Nephron (organoid): ENCODE results near the gene DOCK9.
A peak's percentile ranks its signal among the peaks of the same experiment; 100 is the strongest.

ENCODE experiments used
- H3K27ac Mint-ChIP-seq, 3 experiments: 2 replicates each; pipeline ENCODE4 v1.8.0; 2020; ENCODE audit warnings: mixed read lengths in 3 of 3, mild to moderate bottlenecking in 2 of 3, moderate library complexity in 1 of 3
- H3K27me3 Mint-ChIP-seq: 2 replicates; pipeline ENCODE4 v1.8.0; 2021; ENCODE audit warnings: low read depth, mild to moderate bottlenecking, moderate library complexity, mixed read lengths
- H3K36me3 Mint-ChIP-seq: 2 replicates; pipeline ENCODE4 v1.8.0; 2020; ENCODE audit warnings: low read depth, mixed read lengths
- H3K4me1 Mint-ChIP-seq: 2 replicates; pipeline ENCODE4 v1.8.0; 2020; ENCODE audit warnings: mixed read lengths
- H3K4me3 Mint-ChIP-seq, 3 experiments: 2 replicates each; pipeline ENCODE4 v1.8.0; 2020; ENCODE audit warnings: mild to moderate bottlenecking in 3 of 3, mixed read lengths in 3 of 3, moderate library complexity in 2 of 3
- H3K9me3 Mint-ChIP-seq: 2 replicates; pipeline ENCODE4 v1.8.0; 2020; ENCODE audit warnings: mixed read lengths
- TF ChIP-seq, protein P1 (sequence below), 3 experiments: fragments of 200-600 bp; sonication (generic); IDR thresholded peaks; one replicate each; pipeline ENCODE4 v1.5.0; 2021; ENCODE audit warnings: antibody characterized with exemption in 3 of 3; ENCODE audit not compliant: unreplicated experiment in 3 of 3

The DOCK9 gene

DNA sequence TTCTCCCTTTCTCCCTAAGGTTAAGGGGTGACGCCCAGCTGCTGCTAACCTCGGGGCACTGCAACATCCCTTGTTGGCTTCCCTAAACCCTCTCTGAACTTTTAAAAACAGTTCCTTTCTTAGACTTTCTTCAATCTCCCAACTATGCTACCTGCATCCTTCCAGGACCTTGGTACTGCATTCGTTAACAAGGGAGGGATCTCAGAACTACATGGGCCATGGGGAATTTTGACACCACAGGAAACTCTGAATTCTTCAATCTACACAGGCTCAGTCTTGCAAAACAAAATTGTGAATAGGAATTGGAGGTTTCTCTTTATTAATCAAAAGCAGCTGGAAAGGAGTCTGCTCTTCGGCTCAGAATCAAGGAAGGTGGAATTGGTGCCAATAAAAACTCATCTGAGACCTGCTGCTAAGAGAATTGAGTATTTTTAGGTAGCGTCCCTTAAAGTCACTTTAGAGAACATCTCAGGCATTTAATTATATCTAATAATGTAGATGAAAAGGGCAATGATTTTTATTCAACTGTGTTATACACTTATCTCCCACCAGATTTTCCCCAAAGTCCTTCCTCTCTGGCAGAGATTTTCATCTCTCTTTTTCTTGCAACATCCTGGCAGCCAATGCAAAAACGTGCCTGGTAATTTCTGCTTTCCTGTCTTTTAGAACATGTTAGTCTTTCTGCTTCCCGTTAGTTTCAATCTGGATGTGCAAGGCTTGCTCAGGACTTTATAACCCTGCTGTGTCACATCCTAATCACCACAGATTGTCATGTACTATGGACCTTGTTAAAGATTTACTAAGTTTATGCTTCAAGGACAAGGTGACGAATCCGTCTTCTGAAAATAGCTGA is 156.3 kb downstream of the DOCK9 start:
- Mint-ChIP-seq H3K36me3 (peaks cover 2% of the 10 kb centered on the region), H3K9me3 (no peaks in the 10 kb centered on the region), H3K4me1 (peaks cover 46% of the 10 kb centered on the region), H3K27me3 (peaks cover 5% of the 10 kb centered on the region), H3K4me3 (peak overlapping the region in 1 of 3 experiments; percentile 7), H3K27ac (peak overlapping the region; percentile 70 to 96 (median 93))
- TF ChIP-seq, protein P1, sequence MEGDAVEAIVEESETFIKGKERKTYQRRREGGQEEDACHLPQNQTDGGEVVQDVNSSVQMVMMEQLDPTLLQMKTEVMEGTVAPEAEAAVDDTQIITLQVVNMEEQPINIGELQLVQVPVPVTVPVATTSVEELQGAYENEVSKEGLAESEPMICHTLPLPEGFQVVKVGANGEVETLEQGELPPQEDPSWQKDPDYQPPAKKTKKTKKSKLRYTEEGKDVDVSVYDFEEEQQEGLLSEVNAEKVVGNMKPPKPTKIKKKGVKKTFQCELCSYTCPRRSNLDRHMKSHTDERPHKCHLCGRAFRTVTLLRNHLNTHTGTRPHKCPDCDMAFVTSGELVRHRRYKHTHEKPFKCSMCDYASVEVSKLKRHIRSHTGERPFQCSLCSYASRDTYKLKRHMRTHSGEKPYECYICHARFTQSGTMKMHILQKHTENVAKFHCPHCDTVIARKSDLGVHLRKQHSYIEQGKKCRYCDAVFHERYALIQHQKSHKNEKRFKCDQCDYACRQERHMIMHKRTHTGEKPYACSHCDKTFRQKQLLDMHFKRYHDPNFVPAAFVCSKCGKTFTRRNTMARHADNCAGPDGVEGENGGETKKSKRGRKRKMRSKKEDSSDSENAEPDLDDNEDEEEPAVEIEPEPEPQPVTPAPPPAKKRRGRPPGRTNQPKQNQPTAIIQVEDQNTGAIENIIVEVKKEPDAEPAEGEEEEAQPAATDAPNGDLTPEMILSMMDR (IDR thresholded peaks at IDR 0.05; ENCODE audit: unreplicated experiment in 3 of 3), result no peak

DNA sequence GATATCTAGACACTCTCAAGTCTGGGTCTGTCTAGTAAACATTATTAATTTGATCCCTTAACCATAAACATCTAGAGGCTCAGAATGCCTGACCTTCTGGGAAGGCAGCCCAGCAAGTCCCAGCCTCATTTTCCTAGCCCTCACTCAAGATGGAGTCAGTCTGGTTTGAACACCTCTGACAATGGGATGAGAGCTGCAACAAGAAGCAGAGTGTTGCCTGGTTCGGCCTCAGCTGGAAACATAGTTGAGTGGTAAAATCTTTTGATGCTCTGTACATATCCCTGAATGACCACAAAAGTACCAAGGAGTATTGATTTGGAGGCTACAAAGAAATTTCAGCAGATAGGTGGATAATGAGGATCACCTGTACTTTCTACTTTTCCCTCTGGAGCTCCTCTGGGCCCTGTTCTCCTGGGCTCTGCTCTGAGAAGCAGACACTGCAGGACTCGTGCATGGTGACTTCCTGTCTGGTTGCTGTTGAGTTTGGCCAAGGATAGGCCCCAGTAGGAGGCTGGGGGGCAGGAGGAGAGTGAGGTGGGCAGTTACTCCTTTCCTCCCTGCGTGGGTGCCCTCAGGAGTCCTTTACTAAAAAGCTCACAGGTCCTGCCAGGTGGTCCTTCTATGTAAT is 157.0 kb downstream of the DOCK9 start:
- peak overlapping the region; percentile 70 to 96 (median 93) for H3K27ac Mint-ChIP-seq
- no peaks in the 10 kb centered on the region for H3K27me3 Mint-ChIP-seq
- H3K4me3 Mint-ChIP-seq, result no peak overlapping the region
- peaks cover 39% of the 10 kb centered on the region for H3K4me1 Mint-ChIP-seq
- no peaks in the 10 kb centered on the region for H3K9me3 Mint-ChIP-seq
- H3K36me3 Mint-ChIP-seq, result peaks cover 6% of the 10 kb centered on the region
- TF ChIP-seq, protein P1 (IDR thresholded peaks at IDR 0.05; ENCODE audit: unreplicated experiment in 3 of 3), result no peak

DNA sequence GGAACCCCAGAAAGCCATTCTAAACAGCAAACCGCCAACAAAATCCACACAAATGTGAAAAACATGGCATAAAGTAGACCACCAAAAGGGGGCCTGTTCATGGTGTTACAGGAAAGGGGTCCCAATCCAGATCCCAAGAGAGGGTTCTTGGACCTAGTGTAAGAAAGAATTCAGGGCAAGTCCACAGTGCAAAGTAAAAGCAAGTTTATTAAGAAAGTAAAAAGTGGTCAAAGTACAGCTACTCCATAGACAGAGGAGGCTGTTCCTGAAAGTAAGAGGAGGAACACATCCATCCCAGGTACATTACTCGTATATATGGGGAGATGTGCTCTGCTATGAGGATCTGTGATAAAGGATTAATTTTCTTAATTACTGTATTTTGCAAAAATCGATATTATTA is 157.6 kb downstream of the DOCK9 start:
- no peaks in the 10 kb centered on the region for H3K27me3 Mint-ChIP-seq
- H3K4me3 Mint-ChIP-seq, result no peak overlapping the region
- H3K36me3 Mint-ChIP-seq, result peaks cover 6% of the 10 kb centered on the region
- TF ChIP-seq, protein P1 (IDR thresholded peaks at IDR 0.05; ENCODE audit: unreplicated experiment in 3 of 3), result no peak
- H3K9me3 Mint-ChIP-seq, result no peaks in the 10 kb centered on the region
- H3K27ac Mint-ChIP-seq, result peak overlapping the region in 2 of 3 experiments; percentile 57 to 58
- H3K4me1 Mint-ChIP-seq, result peaks cover 33% of the 10 kb centered on the region

DNA sequence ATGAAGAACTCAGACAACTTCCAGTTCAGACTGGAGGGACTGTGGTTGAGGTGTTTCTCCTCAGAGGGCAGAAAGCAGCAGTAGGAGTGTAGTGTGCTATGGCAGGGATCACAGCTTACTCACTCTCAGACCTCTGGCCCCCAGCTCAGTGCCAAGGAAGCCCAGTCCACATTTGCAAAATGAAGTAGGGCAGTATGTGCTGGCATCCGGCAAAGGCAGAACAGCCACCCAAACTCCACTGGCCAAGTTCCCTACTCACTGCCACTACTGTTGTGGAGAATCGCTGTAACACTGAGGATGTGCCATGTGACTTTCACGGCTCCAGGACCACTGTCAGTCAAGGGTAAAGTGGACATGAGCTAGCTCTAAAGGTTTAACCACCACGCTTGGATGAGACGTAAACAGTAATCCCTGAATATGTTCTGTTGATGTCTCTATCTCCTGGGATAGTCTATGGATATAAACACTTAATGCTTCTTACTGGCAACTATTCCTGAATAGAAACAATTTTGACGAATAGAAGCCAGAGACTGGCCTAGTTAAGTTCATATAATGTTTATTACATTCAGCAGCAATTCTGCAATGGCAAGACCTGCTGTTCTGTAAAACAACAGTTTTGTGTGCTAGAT is 158.4 kb downstream of the DOCK9 start:
- no peak overlapping the region for H3K27ac Mint-ChIP-seq
- H3K4me1 Mint-ChIP-seq, result peaks cover 27% of the 10 kb centered on the region
- TF ChIP-seq, protein P1 (IDR thresholded peaks at IDR 0.05; ENCODE audit: unreplicated experiment in 3 of 3), result no peak
- peaks cover 6% of the 10 kb centered on the region for H3K36me3 Mint-ChIP-seq
- no peaks in the 10 kb centered on the region for H3K9me3 Mint-ChIP-seq
- no peaks in the 10 kb centered on the region for H3K27me3 Mint-ChIP-seq
- H3K4me3 Mint-ChIP-seq, result no peak overlapping the region

DNA sequence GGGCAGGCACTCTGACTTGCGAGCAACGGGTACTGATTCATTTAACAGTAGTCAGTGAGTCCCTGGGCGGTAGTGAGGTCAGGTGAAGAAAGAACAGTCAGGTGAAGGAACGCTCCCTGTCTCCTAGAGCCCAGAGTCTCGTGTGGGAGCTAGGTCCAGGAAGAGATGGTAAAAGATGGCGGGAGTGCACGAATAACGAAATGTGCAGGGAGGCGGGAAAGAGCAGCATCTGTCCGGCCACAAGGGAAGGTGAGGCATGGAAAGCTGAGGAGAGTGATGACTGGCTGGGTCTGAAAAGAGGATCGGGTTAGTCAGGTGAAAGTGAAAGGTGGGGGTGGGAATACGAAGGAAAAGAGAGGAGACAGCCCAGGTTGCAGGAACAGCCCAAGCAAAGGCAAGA is 161.5 kb downstream of the DOCK9 start:
- Mint-ChIP-seq H3K36me3 (peaks cover 6% of the 10 kb centered on the region), H3K27ac (no peak overlapping the region), H3K4me3 (no peak overlapping the region), H3K4me1 (peaks cover 3% of the 10 kb centered on the region), H3K27me3 (no peaks in the 10 kb centered on the region), H3K9me3 (no peaks in the 10 kb centered on the region)
- TF ChIP-seq, protein P1 (IDR thresholded peaks at IDR 0.05; ENCODE audit: unreplicated experiment in 3 of 3), result no peak
